Astrocyte of the spinal cord (primary cell): Measurements from ENCODE around the gene RNF19B.
"Not testable (repeated sequence)": the region's sequence is repeated elsewhere in the genome, so short reads cannot be mapped to it uniquely, and the experiment has no call there.

ENCODE experiments used
- DNase-seq: peaks from one replicate; pipeline ENCODE4 v3.0.0; 2011; ENCODE audit warnings: low read depth, low spot score
- H3K4me3 ChIP-seq: 2 replicates; pipeline ENCODE4 v1.5.1; 2011; ENCODE audit warnings: low read depth, mild to moderate bottlenecking, low read length, moderate library complexity
- in situ Hi-C: cut with HindIII; loops from 2 replicates; pipeline ENCODE4 v1.10.0; 2017; ENCODE audit warnings: low sequenced_read_pairs
- TF ChIP-seq, protein P1 (sequence below): IDR thresholded peaks from 2 replicates; pipeline ENCODE4 v1.5.1; 2012; ENCODE audit warnings: low read depth, mild to moderate bottlenecking, low read length, inconsistent platforms

Gene RNF19B

DNA sequence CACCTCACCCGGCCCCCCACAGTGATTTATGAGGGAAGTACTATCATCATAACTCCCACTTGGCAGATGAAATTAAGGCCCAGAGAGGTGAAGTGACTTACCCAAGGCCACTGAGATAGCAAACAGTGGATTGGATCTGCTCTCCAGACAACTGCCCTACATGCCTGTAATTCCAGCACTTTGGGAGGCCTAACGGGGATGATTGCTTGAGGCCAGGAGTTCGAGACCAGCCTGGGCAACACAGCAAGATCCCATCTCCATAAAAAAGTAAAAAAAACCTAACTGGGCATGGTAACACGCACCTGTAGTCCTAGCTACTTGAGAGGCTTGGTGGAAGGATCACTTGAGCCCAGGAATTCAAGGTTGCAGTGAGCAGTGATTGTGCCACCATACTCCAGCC lies 14.2 kb upstream of the RNF19B start:
- TF ChIP-seq, protein P1, sequence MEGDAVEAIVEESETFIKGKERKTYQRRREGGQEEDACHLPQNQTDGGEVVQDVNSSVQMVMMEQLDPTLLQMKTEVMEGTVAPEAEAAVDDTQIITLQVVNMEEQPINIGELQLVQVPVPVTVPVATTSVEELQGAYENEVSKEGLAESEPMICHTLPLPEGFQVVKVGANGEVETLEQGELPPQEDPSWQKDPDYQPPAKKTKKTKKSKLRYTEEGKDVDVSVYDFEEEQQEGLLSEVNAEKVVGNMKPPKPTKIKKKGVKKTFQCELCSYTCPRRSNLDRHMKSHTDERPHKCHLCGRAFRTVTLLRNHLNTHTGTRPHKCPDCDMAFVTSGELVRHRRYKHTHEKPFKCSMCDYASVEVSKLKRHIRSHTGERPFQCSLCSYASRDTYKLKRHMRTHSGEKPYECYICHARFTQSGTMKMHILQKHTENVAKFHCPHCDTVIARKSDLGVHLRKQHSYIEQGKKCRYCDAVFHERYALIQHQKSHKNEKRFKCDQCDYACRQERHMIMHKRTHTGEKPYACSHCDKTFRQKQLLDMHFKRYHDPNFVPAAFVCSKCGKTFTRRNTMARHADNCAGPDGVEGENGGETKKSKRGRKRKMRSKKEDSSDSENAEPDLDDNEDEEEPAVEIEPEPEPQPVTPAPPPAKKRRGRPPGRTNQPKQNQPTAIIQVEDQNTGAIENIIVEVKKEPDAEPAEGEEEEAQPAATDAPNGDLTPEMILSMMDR = no peak
- in situ Hi-C loops = no loop called here
- no peak overlapping the region for H3K4me3 ChIP-seq
- no peak for DNase-seq

GRCh38 chr1:32977546-32978087 lies 13.0 kb upstream of the RNF19B start:
- in situ Hi-C loops = no loop called here
- no peak overlapping the region for H3K4me3 ChIP-seq
- TF ChIP-seq, protein P1 = no peak
- no peak for DNase-seq

GRCh38 chr1:32975055-32975454 lies 10.4 kb upstream of the RNF19B start:
- H3K4me3 ChIP-seq, DNase-seq, in situ Hi-C loops: not testable (repeated sequence)

DNA sequence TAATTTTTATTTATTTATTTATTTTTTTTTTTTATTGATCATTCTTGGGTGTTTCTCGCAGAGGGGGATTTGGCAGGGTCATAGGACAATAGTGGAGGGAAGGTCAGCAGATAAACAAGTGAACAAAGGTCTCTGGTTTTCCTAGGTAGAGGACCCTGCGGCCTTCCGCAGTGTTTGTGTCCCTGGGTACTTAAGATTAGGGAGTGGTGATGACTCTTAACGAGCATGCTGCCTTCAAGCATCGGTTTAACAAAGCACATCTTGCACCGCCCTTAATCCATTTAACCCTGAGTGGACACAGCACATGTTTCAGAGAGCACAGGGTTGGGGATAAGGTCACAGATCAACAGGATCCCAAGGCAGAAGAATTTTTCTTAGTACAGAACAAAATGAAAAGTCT lies 8.8 kb upstream of the RNF19B start:
- in situ Hi-C loops, DNase-seq: not testable (repeated sequence)
- H3K4me3 ChIP-seq = peak overlapping the region; percentile 42

GRCh38 chr1:32972814-32973428 lies 8.3 kb upstream of the RNF19B start:
- DNase-seq = peak; percentile 60
- TF ChIP-seq, protein P1 = no peak
- H3K4me3 ChIP-seq = peak overlapping the region; percentile 42
- in situ Hi-C loops = no loop called here

DNA sequence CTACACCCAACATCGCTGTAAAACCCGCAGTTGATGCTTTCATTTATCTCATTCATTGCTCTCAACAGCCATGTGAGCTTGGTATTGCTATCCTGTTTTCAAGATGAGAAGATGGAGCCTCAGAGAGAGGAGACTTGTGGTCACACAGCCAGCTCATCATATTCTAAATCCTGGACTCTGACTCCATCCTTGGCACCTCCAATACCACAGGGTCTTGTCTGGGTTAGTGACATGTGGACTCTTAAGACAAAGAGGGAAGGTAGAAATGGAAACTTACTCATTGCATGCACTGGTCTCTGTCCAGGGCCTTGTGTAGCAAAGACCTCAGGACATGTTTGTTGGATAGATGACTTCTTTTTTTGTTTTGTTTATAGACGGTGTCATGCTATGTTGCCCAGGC lies 7.0 kb upstream of the RNF19B start:
- TF ChIP-seq, protein P1 = no peak
- no peak for DNase-seq
- in situ Hi-C loops = no loop called here
- H3K4me3 ChIP-seq = no peak overlapping the region

GRCh38 chr1:32971156-32971555 lies 6.5 kb upstream of the RNF19B start:
- in situ Hi-C loops = no loop called here
- DNase-seq = no peak
- H3K4me3 ChIP-seq = no peak overlapping the region
- TF ChIP-seq, protein P1 = no peak

- TF ChIP-seq, protein P1 = no peak
- DNase-seq = no peak
- in situ Hi-C loops = no loop called here
- no peak overlapping the region for H3K4me3 ChIP-seq
Observed at GRCh38 chr1:32969566-32969965, 5.0 kb upstream of the RNF19B start.
